Measurements from ENCODE around the gene FSTL5.

GRCh38 chr4:161919442-161920220 is 244.2 kb downstream of the FSTL5 start:
- TF ChIP-seq CTCF (IDR thresholded peaks at IDR 0.05), result no peak
- no peak for TF ChIP-seq POLR2A (IDR thresholded peaks at IDR 0.05)
